GM15510 (cell line): Measurements from ENCODE around the gene ENOPH1.

Source experiments
- POLR2A ChIP-seq: IDR thresholded peaks from 3 replicates; pipeline ENCODE4 v1.6.1; 2011; ENCODE audit warnings: borderline replicate concordance; ENCODE audit not compliant: insufficient read length; ENCODE audit errors: extremely low read depth

The ENOPH1 gene

GRCh38 chr4:82439088-82439487, 8.7 kb downstream of the ENOPH1 start:
- no peak for TF ChIP-seq POLR2A

- TF ChIP-seq POLR2A = no peak
Observed at GRCh38 chr4:82447886-82448285, 17.5 kb downstream of the ENOPH1 start.

GRCh38 chr4:82450966-82451755, 20.8 kb downstream of the ENOPH1 start:
- TF ChIP-seq POLR2A = no peak

GRCh38 chr4:82452026-82452425, 21.6 kb downstream of the ENOPH1 start:
- no peak for TF ChIP-seq POLR2A

DNA sequence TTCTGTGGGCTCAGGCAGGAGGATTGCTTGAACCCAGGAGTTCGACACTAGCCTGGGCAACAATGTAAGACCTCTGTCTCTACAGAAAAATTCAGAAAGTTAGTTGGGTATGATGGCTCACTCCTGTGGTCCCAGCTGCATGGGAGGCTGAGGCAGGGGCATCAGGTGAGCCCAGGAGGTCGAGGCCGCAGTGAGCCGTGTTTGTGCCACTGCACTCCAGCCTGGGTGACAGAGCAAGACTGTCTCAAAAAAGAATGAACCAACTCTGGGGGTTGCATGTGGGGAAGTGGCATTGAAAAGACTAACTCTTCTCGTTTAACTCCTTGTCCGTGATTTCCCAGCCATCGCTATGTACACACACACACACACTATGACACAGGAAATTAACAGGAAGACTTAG, 26.9 kb downstream of the ENOPH1 start:
- no peak for TF ChIP-seq POLR2A

DNA sequence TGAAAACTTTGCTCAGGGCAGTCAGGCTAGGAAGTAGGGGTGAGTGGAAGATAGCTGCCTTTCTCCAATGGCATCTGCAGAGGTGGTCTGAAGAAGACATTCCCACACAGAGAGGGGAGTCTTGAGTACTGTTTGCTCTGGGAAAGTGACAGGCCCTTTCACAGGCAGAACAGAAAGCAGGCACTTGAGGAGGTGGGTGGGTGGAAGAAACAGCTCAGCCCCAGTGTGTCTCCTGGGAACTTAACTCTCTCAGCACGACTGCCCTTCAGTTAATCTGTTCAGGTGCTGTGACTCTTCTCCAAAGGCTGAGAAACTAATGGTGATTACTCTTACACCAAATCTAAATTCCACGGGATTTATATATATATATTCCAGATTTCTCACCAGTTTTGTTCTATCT, 28.3 kb downstream of the ENOPH1 start:
- TF ChIP-seq POLR2A = no peak

DNA sequence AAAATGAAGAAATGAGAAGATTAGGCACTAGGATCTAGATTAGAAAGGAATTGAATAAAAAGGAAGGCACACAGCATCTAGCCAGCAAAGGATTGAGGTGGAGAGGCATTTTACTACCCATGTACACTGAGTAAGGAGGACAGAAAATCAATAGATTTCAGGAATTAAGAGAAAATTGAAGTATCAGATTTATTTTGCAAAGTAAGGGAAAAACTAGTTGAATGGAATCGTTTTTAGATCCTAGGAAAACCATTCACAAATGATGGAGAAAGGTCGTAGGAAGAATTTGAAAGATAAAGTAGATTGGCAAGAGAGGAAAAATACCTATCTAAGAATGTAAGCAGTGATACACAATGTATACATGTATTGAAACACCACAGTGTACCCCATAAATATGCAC, 31.3 kb downstream of the ENOPH1 start:
- TF ChIP-seq POLR2A = no peak

DNA sequence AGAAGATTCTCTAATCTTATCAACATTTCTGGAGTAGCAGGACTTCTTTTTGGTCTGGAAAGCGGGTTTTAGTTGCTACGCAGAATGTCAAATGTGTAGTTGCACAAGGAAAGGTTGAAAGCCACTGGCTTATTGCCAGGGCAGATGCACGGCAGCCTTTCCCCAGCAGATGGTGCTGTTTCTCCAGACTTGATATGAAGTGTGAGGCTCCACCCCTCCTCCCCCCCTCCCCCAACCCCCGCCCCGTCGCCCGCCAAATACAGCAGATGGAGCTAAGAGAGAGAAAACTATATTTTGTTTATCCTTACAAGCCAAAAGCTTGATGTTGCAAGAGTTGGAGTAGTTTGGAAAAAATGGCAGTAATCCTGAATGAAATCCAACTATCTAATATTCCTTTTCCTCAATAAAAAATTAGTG, 32.0 kb downstream of the ENOPH1 start:
- no peak for TF ChIP-seq POLR2A

DNA sequence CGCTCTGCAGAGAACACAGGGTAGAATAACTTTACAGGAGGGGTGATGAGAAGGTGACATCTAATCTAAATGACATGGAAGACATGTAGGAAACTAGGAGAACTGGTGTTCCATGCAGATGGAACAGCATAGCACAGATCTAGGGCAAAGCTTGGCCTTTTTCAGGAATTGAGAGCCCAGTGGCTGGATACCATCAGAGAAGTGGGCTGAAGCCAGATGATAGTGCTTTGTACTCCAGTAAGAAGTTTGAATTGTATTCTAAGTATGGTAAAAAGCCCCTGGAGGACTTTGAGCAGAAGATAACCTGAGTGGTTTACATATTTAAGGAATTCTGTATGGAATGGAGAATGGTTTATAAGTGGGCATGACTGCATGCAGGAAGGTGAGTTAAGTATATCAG, 32.8 kb downstream of the ENOPH1 start:
- TF ChIP-seq POLR2A = no peak

DNA sequence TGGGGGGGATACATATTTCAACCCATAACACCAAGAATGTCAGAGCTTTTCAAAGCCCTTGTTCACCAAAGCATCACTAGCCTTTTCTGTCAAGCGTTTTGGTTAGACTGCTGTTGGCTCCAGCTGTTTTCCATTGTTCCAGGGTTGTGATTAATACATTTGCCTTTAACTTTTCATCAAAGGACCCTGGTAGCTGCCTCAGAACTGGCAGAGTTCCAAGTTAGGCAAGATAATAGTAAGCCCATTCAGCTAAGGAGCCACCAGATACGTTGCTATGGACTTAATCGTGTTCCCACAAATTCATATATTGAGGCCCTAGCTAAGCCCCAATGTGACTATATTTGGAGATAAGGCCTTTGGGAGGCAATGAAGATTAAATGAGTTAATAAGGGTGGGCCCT, 37.1 kb downstream of the ENOPH1 start:
- no peak for TF ChIP-seq POLR2A

DNA sequence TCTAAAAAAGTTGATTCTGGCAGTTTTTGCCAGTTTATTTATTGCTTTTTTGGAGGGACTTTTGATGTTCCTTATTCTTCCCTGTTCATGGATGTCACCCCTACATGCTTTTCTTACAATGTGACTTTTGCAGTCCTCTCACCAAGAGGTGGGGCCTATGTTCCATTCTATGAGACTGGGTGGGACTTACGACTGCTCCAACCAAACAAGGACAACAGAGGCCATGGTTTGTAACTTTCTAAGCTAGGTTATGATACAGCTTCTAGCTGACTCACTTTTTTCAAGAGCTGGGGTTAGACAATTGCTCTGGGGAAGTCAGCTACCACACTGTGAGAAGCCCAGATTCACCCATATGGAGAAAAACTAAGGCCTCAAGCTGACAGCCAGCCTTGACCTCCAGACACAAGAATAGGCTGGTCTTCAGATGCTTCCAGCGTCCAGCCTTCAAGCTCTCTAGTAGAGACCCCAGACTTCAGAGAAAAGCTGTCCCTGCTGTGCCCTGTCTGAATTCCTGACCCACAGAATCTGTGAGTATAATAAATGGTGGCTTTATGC, 39.5 kb downstream of the ENOPH1 start:
- TF ChIP-seq POLR2A = no peak

DNA sequence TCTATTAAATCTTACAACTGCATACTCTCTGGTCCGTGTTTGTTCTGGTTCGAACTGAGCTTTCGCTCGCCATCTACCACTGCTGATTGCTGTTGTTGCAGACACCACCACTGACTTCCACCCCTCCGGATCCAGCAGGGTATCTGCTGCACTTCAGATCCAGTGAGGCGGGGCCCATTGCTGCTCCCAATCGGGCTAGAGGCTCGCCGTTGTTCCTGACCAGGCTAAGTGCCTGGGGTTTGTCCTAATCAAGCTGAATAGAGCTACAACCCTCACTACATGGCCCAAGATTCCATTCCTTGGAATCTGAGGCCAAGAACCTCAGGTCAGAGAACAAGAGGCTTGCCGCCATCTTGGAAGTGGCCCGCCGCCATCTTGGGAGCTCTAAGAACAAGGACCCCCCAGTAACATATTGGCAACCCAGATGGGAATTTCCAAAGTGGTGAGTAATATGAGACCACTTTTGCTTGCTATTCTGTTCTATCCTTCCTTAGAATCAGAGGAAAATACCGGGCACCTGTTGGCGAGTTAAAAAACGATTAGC, 43.3 kb downstream of the ENOPH1 start:
- no peak for TF ChIP-seq POLR2A

GRCh38 chr4:82479562-82479961, 49.2 kb downstream of the ENOPH1 start:
- no peak for TF ChIP-seq POLR2A

DNA sequence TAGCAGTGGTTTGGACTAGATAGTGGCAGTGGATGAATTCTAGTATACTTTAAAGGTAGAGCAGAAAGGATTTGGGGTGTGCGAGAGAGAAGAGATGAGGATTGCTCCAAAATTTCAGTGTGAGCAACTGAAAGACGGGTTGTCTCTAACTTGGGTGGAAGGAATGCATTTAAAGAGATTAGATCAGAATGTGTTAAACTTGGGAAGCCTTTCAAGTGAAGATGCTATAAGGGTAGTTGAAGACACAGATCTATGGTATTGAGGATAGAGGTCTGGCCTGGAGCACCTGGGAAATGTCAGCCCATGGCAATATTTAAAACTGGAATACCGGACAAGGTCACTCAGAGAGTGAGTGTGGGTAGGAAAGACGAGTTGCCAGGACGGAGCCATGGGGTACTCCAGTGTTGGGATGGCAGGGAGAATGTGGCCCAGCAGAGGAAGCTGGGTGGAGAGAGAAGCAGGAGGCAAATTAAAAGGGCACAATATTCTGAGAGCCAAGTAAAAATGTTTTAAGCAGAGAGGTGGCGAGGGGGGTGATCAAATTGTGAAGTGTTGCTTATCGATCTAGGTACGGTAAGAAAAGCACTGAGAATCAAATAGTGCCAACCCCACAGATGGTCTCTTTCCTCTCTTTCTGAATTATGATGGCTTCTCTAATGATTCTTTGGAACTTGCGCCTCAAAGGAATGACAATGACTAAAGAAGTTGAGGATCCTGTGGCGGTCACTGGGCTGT, 50.5 kb downstream of the ENOPH1 start:
- TF ChIP-seq POLR2A = no peak

- TF ChIP-seq POLR2A = no peak
Observed at GRCh38 chr4:82481506-82481840, 51.1 kb downstream of the ENOPH1 start.

GRCh38 chr4:82482387-82482786, 52.0 kb downstream of the ENOPH1 start:
- no peak for TF ChIP-seq POLR2A

GRCh38 chr4:82484996-82485783, 54.8 kb downstream of the ENOPH1 start:
- no peak for TF ChIP-seq POLR2A
